ENCODE measurements around the gene FOXB1.

GRCh38 chr15:60039316-60039715 lies 35.2 kb downstream of the FOXB1 start:
- TF ChIP-seq CTCF (IDR thresholded peaks at IDR 0.05) = no peak
- no peak for TF ChIP-seq EZH2 (IDR thresholded peaks at IDR 0.05)
- TF ChIP-seq EZH2phosphoT487 (IDR thresholded peaks at IDR 0.05) = no peak

All from neural progenitor cell (in vitro differentiated cells).